Measurements from ENCODE around the gene FLNB.

GRCh38 chr3:58141766-58142345 lies 133.6 kb downstream of the FLNB start:
- TF ChIP-seq POLR2A (IDR thresholded peaks at IDR 0.05; ENCODE audit: low read length) (no peak), GATA1 (IDR thresholded peaks at IDR 0.05; ENCODE audit: low read depth, low read length) (no peak)
